Measurements from ENCODE around the gene PLA2G7. TPM values are rescaled to one million over a fixed set of nuclear protein-coding genes. Genes with fewer than 3 reads are reported as not detected.
"Not testable (repeated sequence)": the region's sequence is repeated elsewhere in the genome, so short reads cannot be mapped to it uniquely, and the experiment has no call there.

The PLA2G7 gene
- total and polyA plus RNA-seq, 8 donors, result 0.09 to 8.1 (median 0.18) TPM; not detected in 2

GRCh38 chr6:46764961-46765360, 29.8 kb upstream of the PLA2G7 start:
- WGBS, 2 donors, result 92 to 94% methylated on average over 5 of the region's 5 CpGs
- no peak for TF ChIP-seq CTCF (IDR thresholded peaks at IDR 0.05)
- Histone ChIP-seq H3K4me1 (no peaks in the 10 kb centered on the region), H3K27ac (no peak overlapping the region), H3K4me3 (no peak overlapping the region), H3K9me3 (no peaks in the 10 kb centered on the region), H3K27me3 (no peaks in the 10 kb centered on the region), H3K36me3 (no peaks in the 10 kb centered on the region)
- ATAC-seq (no peak), FAIRE-seq (no peak), DNase-seq (no peak)
- intact Hi-C loops (cut with DNase I), result no loop called here

DNA sequence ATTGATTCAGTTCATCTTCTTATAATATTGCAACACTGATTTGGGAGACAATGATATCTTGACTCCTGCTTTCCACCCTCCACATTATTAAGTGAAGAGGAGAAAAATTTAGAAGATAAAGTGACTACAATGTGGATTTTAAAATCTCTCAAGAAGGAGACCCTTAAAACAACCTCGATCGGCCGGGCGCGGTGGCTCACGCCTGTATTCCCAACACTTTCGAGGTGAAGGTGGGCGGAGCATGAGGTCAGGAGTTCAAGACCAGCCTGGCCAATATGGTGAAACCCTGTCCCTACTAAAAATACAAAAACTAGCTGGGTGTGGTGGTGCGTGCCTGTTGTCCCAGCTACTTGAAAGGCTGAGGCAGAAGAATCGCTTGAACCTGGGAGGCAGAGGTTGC, 29.1 kb upstream of the PLA2G7 start:
- H3K36me3 ChIP-seq; H3K27me3 ChIP-seq; ATAC-seq; H3K27ac ChIP-seq; H3K9me3 ChIP-seq; H3K4me1 ChIP-seq; DNase-seq; FAIRE-seq; H3K4me3 ChIP-seq; intact Hi-C loops (cut with DNase I): not testable (repeated sequence)
- 90 to 95% methylated on average over 10 of the region's 10 CpGs for WGBS, 2 donors

DNA sequence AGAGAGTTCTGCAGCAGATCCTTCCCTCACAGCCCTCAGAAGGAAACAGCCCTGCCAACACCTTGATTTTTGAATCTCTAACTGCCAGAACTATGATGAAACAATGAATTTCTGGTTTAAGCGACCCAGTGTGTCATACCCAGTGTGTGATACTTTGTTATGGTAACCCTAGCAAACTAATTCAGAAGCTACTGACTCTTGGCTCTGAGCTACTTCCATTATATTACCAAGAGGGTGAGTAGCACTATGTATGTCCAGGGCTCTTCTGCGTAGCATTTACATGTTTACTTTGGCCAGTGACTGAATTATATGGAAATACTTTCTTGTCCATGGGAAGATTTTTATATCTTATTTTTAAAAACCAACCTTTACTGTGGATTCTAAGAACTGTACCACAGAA, 28.3 kb upstream of the PLA2G7 start:
- no peaks in the 10 kb centered on the region for H3K9me3 ChIP-seq
- intact Hi-C loops (cut with DNase I), result no loop called here
- no peaks in the 10 kb centered on the region for H3K4me1 ChIP-seq
- DNase-seq, result no peak
- WGBS, 2 donors, result 76 to 81% methylated on average over 2 of the region's 2 CpGs
- TF ChIP-seq CTCF (IDR thresholded peaks at IDR 0.05), result no peak
- H3K27me3 ChIP-seq, result no peaks in the 10 kb centered on the region
- no peak for FAIRE-seq
- no peak overlapping the region for H3K27ac ChIP-seq
- no peaks in the 10 kb centered on the region for H3K36me3 ChIP-seq
- no peak for ATAC-seq
- H3K4me3 ChIP-seq, result no peak overlapping the region

DNA sequence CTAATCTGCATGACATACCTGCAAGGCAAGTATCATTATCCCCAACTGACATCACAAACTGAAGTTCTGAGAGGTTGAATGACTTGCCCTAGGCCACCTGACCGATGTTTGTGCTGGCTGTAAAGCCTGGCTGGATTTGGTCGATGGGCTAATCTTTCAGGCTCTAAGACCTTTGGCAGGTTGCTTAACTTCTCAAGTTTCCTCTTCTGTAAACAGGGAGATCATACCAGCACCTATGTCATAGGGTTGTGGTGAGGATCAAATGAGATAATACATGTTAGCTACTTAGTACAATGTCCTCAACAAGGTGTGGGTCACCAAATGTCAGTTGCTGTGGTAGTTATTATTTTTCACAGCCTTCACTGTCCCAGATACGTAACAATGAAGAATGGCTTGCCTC, 25.8 kb upstream of the PLA2G7 start:
- H3K27ac ChIP-seq, result no peak overlapping the region
- FAIRE-seq, result no peak
- WGBS, 2 donors, result 58 to 65% methylated on average over 3 of the region's 3 CpGs
- H3K36me3 ChIP-seq, result no peaks in the 10 kb centered on the region
- no peak overlapping the region for H3K4me3 ChIP-seq
- no peak for TF ChIP-seq CTCF (IDR thresholded peaks at IDR 0.05)
- no peaks in the 10 kb centered on the region for H3K9me3 ChIP-seq
- no peaks in the 10 kb centered on the region for H3K27me3 ChIP-seq
- intact Hi-C loops (cut with DNase I), result no loop called here
- DNase-seq, result no peak
- ATAC-seq, result no peak
- H3K4me1 ChIP-seq, result no peaks in the 10 kb centered on the region

- no peaks in the 10 kb centered on the region for H3K36me3 ChIP-seq
- H3K4me1 ChIP-seq, result no peaks in the 10 kb centered on the region
- no peaks in the 10 kb centered on the region for H3K27me3 ChIP-seq
- no peak for DNase-seq
- TF ChIP-seq CTCF (IDR thresholded peaks at IDR 0.05), result no peak
- ATAC-seq, result no peak
- no peak overlapping the region for H3K4me3 ChIP-seq
- FAIRE-seq, result peak; percentile 43
- WGBS, 2 donors, result 83 to 85% methylated on average over 4 of the region's 4 CpGs
- no peak overlapping the region for H3K27ac ChIP-seq
- intact Hi-C loops (cut with DNase I), result no loop called here
- no peaks in the 10 kb centered on the region for H3K9me3 ChIP-seq
Measured at GRCh38 chr6:46758960-46759753, 24.0 kb upstream of the PLA2G7 start.
